HCT116 (cell line): ENCODE results near the gene SLC6A6. TPM values are rescaled to one million over a fixed set of nuclear protein-coding genes. Genes with fewer than 3 reads are reported as not detected.

Source experiments
- ATAC-seq: fragments of 200-7000 bp; cut with Tn5 transposase; 2 replicates; pipeline ENCODE4 v1.9.1; 2020; ENCODE audit warnings: mild to moderate bottlenecking, moderate library complexity
- BruUV-seq: library from RNA; stranded (reverse); fragments of 400-500 nt; replicated peaks from 2 replicates; lab custom pipeline; 2021; lab: Mats Ljungman, UMichigan
- CTCF ChIA-PET: fragments of 300-600 bp; sonication (Branson Sonifier 250); formaldehyde crosslinking; loops from one replicate; lab custom pipeline; 2021; ENCODE audit warnings: antibody characterized with exemption; lab: Charles Lee
- POLR2A ChIA-PET: fragments of 300-600, 350-600 bp; sonication (Branson Sonifier 250); formaldehyde crosslinking; loops from one replicate; lab custom pipeline; 2021; ENCODE audit warnings: antibody characterized with exemption; lab: Charles Lee
- RAD21 ChIA-PET, 2 experiments: fragments of 300-600 bp; sonication (Branson Sonifier 250); formaldehyde crosslinking; loops; one replicate each; lab custom pipeline; 2023; ENCODE audit warnings: low total read pairs in 2 of 2; ENCODE audit not compliant: uncharacterized antibody in 2 of 2, unreplicated experiment in 2 of 2, low non-redundant PET in 1 of 2; lab: Charles Lee
- DNase-seq: peaks from one replicate; pipeline ENCODE4 v3.0.0-alpha.2; 2010; ENCODE audit warnings: low read depth, low spot score
- H2AFZ ChIP-seq: fragments of 200-600 bp; shearing (Covaris generic), sonication (generic); 2 replicates; pipeline ENCODE4 v1.6.1; 2017; ENCODE audit warnings: low read depth, mixed run types, mixed read lengths, antibody characterized with exemption, low read length; ENCODE audit not compliant: poor library complexity, severe bottlenecking
- H3K27ac ChIP-seq: 2 replicates; pipeline ENCODE4 v1.5.1; 2012; ENCODE audit warnings: low read depth, low read length
- H3K27me3 ChIP-seq: fragments of 200-600 bp; sonication (generic); 2 replicates; pipeline ENCODE4 v1.6.1; 2016; ENCODE audit warnings: mixed run types, low read length, mixed read lengths; ENCODE audit not compliant: insufficient read depth
- H3K36me3 ChIP-seq, 2 experiments: fragments of 200-500 bp in 1 of 2; fragments of 200-600 bp in 1 of 2; sonication (Bioruptor generic) in 1 of 2; sonication (generic) in 1 of 2; 2 replicates each; pipeline versions ENCODE4 v1.5.1 to v1.6.1; 2014 to 2016; ENCODE audit warnings: low read length in 2 of 2, inconsistent platforms in 1 of 2, mixed read lengths in 1 of 2, mixed run types in 1 of 2; ENCODE audit not compliant: insufficient read depth in 2 of 2, control insufficient read depth in 1 of 2
- H3K4me1 ChIP-seq, 2 experiments: fragments of 200-600 bp in 1 of 2; sonication (generic) in 1 of 2; 2 replicates each; pipeline versions ENCODE4 v1.5.1 to v1.6.1; 2012 to 2017; ENCODE audit warnings: low read length in 2 of 2, inconsistent platforms in 1 of 2, mild to moderate bottlenecking in 1 of 2, mixed read lengths in 1 of 2, mixed run types in 1 of 2, moderate library complexity in 1 of 2; ENCODE audit not compliant: insufficient read depth in 2 of 2, control insufficient read depth in 1 of 2
- H3K4me2 ChIP-seq: fragments of 200-600 bp; sonication (generic); 2 replicates; pipeline ENCODE4 v1.6.1; 2017; ENCODE audit warnings: mixed run types, low read length, mixed read lengths
- H3K4me3 ChIP-seq, 2 experiments: fragments of 200-600 bp in 1 of 2; sonication (generic) in 1 of 2; replicated peaks in 1 of 2; 2 replicates each; pipeline ENCODE4 v1.5.1; 2011 to 2016; ENCODE audit warnings: low read length in 2 of 2, control low read depth in 1 of 2, low read depth in 1 of 2, mild to moderate bottlenecking in 1 of 2, mixed read lengths in 1 of 2, mixed run types in 1 of 2
- H3K79me2 ChIP-seq: fragments of 200-600 bp; sonication (generic); 2 replicates; pipeline ENCODE4 v1.6.1; 2017; ENCODE audit warnings: mild to moderate bottlenecking, mixed run types, low read length, moderate library complexity, mixed read lengths; ENCODE audit not compliant: insufficient read depth
- H3K9ac ChIP-seq: fragments of 200-600 bp; sonication (generic); 2 replicates; pipeline ENCODE4 v1.6.1; 2016; ENCODE audit warnings: low read length, mixed read lengths
- H3K9me2 ChIP-seq: fragments of 200-600 bp; sonication (generic), shearing (Covaris generic); 2 replicates; pipeline ENCODE4 v1.6.1; 2017; ENCODE audit warnings: mixed run types, mild to moderate bottlenecking, moderate library complexity; ENCODE audit not compliant: insufficient read depth
- H3K9me3 ChIP-seq, 2 experiments: fragments of 200-500 bp in 1 of 2; fragments of 200-600 bp in 1 of 2; sonication (Bioruptor generic) in 1 of 2; sonication (generic) in 1 of 2; 2 replicates each; pipeline ENCODE4 v1.6.1; 2014 to 2017; ENCODE audit warnings: low read length in 2 of 2, mixed read lengths in 2 of 2, inconsistent platforms in 1 of 2, low read depth in 1 of 2, mild to moderate bottlenecking in 1 of 2, mixed run types in 1 of 2, moderate library complexity in 1 of 2; ENCODE audit not compliant: control insufficient read depth in 1 of 2, insufficient read depth in 1 of 2
- H4K20me1 ChIP-seq: fragments of 200-600 bp; sonication (generic), shearing (Covaris generic); 2 replicates; pipeline ENCODE4 v1.6.1; 2017; ENCODE audit warnings: mixed run types, mild to moderate bottlenecking, moderate library complexity; ENCODE audit not compliant: insufficient read depth
- CBX3 ChIP-seq: IDR thresholded peaks from 2 replicates; pipeline ENCODE4 v1.6.1; 2012; ENCODE audit warnings: low read depth
- EGR1 ChIP-seq: IDR thresholded peaks from 2 replicates; pipeline ENCODE4 v1.6.1; 2012; ENCODE audit warnings: low read depth
- EZH2 ChIP-seq: fragments of 200-600 bp; sonication (generic); IDR thresholded peaks from 2 replicates; pipeline ENCODE4 v1.6.1; 2017; ENCODE audit warnings: antibody characterized with exemption, mixed run types
- MAX ChIP-seq: IDR thresholded peaks from 2 replicates; pipeline ENCODE4 v1.6.1; 2012
- POLR2A ChIP-seq: IDR thresholded peaks from 2 replicates; pipeline ENCODE4 v1.7.0; 2011; ENCODE audit warnings: borderline replicate concordance; ENCODE audit not compliant: insufficient read depth, insufficient read length; ENCODE audit errors: extremely low read depth
- POLR2AphosphoS5 ChIP-seq: IDR thresholded peaks from 2 replicates; pipeline ENCODE4 v1.6.1; 2011; ENCODE audit warnings: mild to moderate bottlenecking, low read depth, low read length, moderate library complexity
- TCF7L2 ChIP-seq: IDR thresholded peaks from 2 replicates; pipeline ENCODE4 v1.7.0; 2011; ENCODE audit warnings: borderline replicate concordance, inconsistent platforms; ENCODE audit not compliant: insufficient read depth, insufficient read length; ENCODE audit errors: extremely low read depth
- YY1 ChIP-seq: IDR thresholded peaks from 2 replicates; pipeline ENCODE4 v1.6.1; 2011; ENCODE audit warnings: low read length, low read depth, moderate library complexity, mild to moderate bottlenecking; ENCODE audit not compliant: insufficient replicate concordance; ENCODE audit errors: extremely low read depth
- ZFX ChIP-seq: fragments of 450-650 bp; IDR thresholded peaks from 2 replicates; pipeline ENCODE4 v1.6.1; 2017
- ZNF274 ChIP-seq: fragments of 200-500 bp; sonication (Bioruptor generic); IDR thresholded peaks from 2 replicates; pipeline ENCODE4 v1.6.1; 2014; ENCODE audit warnings: mild to moderate bottlenecking, low read depth, low read length, inconsistent platforms
- intact Hi-C: fragments of 100-400 bp; cut with micrococcal nuclease; formaldehyde crosslinking; loops from 2 replicates; pipeline ENCODE4 v1.10.0; 2022
- total RNA-seq: library from RNA; stranded (reverse); gene quantifications from one replicate; pipeline ENCODE4 v1.2.1, GENCODE V29; 2021; ENCODE audit not compliant: unreplicated experiment
- TF ChIP-seq, protein P1 (sequence below), 3 experiments: fragments of 200-600 bp in 1 of 3; sonication (generic) in 1 of 3; IDR thresholded peaks in 2 of 3; conservative IDR thresholded peaks in 1 of 3; 2 replicates each; pipeline ENCODE4 v1.5.1; 2012 to 2017; ENCODE audit warnings: low read depth in 2 of 3, low read length in 2 of 3, antibody characterized with exemption in 1 of 3, borderline replicate concordance in 1 of 3, control low read depth in 1 of 3, mild to moderate bottlenecking in 1 of 3, mixed read lengths in 1 of 3, mixed run types in 1 of 3, moderate library complexity in 1 of 3; ENCODE audit not compliant: insufficient read depth in 1 of 3

Gene SLC6A6
- total RNA-seq, 1 experiment from 2014 or later, result 36.3 TPM

- ATAC-seq (no peak), DNase-seq (no peak)
- no peak overlapping the region for H3K27ac ChIP-seq
- H3K27me3 ChIP-seq, result no peaks in the 10 kb centered on the region
- no TSS peak for BruUV-seq
- no peaks in the 10 kb centered on the region for H4K20me1 ChIP-seq
- H3K9me2 ChIP-seq, result no peaks in the 10 kb centered on the region
- peaks cover under 1 to 4% of the 10 kb centered on the region in 2 experiments; a peak in 1 of 4 replicates for H3K9me3 ChIP-seq
- H2AFZ ChIP-seq, result no peak overlapping the region
- no peaks in the 10 kb centered on the region for H3K36me3 ChIP-seq
- RAD21 ChIA-PET, result no interaction called here
- TF ChIP-seq EGR1, result no peak
- no peak for TF ChIP-seq CBX3
- TF ChIP-seq MAX, result no peak
- TF ChIP-seq, protein P1, sequence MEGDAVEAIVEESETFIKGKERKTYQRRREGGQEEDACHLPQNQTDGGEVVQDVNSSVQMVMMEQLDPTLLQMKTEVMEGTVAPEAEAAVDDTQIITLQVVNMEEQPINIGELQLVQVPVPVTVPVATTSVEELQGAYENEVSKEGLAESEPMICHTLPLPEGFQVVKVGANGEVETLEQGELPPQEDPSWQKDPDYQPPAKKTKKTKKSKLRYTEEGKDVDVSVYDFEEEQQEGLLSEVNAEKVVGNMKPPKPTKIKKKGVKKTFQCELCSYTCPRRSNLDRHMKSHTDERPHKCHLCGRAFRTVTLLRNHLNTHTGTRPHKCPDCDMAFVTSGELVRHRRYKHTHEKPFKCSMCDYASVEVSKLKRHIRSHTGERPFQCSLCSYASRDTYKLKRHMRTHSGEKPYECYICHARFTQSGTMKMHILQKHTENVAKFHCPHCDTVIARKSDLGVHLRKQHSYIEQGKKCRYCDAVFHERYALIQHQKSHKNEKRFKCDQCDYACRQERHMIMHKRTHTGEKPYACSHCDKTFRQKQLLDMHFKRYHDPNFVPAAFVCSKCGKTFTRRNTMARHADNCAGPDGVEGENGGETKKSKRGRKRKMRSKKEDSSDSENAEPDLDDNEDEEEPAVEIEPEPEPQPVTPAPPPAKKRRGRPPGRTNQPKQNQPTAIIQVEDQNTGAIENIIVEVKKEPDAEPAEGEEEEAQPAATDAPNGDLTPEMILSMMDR (IDR thresholded peaks at IDR 0.05 in 2 of 3, conservative IDR thresholded peaks at IDR 0.05 in 1 of 3; ENCODE audit: borderline replicate concordance in 1 of 3, insufficient read depth in 1 of 3, low read depth in 2 of 3, low read length in 2 of 3), result no peak
- no peak for TF ChIP-seq TCF7L2
- TF ChIP-seq POLR2AphosphoS5, result no peak
- TF ChIP-seq POLR2A, result no peak
- TF ChIP-seq YY1, result no peak
- TF ChIP-seq ZFX, result no peak
- no peak for TF ChIP-seq ZNF274
- no peak for TF ChIP-seq EZH2
- no peak overlapping the region for H3K4me3 ChIP-seq
- H3K4me2 ChIP-seq, result no peak overlapping the region
- H3K9ac ChIP-seq, result no peak overlapping the region
- POLR2A ChIA-PET, result no interaction called here
- intact Hi-C loops, result loop anchor here (2.0 to 5.0 kb wide), 2 partner anchors 143 to 274 kb away; partner anchors contain the start of gene CCDC174
- peaks cover 0 to 4% of the 10 kb centered on the region in 2 experiments; a peak in 1 of 4 replicates for H3K4me1 ChIP-seq
- CTCF ChIA-PET, result interaction anchor here (2.0 kb wide), 1 partner anchor 42 kb away, joined by 8 read pairs; no protein-coding TSS in a partner anchor
- H3K79me2 ChIP-seq, result no peaks in the 10 kb centered on the region
These were observed 105.5 kb downstream of the SLC6A6 start for GRCh38 chr3:14507757-14508504.
